Measurements from ENCODE around the gene ARID4B. TPM values are rescaled to one million over a fixed set of nuclear protein-coding genes. Genes with fewer than 3 reads are reported as not detected.

Gene ARID4B
- total RNA-seq, 1 experiment from 2014 or later: 34.2 TPM

GRCh38 chr1:235199441-235199840, 128.5 kb downstream of the ARID4B start:
- BruUV-seq (replicated peaks): no TSS peak
- H3K27me3 Mint-ChIP-seq (ENCODE audit: insufficient read depth, unreplicated experiment): no peaks in the 10 kb centered on the region

GRCh38 chr1:235190431-235190830, 137.5 kb downstream of the ARID4B start:
- no peak overlapping the region for H3K27ac Mint-ChIP-seq (ENCODE audit: unreplicated experiment)
- ChIA-PET POLR2A (interaction anchor here (0.6 kb wide), 1 partner anchor 31 kb away, joined by 3 read pairs; no protein-coding TSS in a partner anchor), CTCF (no interaction called here)
- Histone ChIP-seq H3K4me3 (ENCODE audit: low read depth, low read length) (no peak overlapping the region), H3K36me3 (ENCODE audit: control insufficient read depth, insufficient read depth, low read length) (peaks cover 3% of the 10 kb centered on the region; the same call in 1 of the 2 replicates), H3K9me3 (no peaks in the 10 kb centered on the region), H3K27me3 (replicated peaks; ENCODE audit: control insufficient read depth, insufficient read depth, low read length) (no peaks in the 10 kb centered on the region), H3K4me1 (no peaks in the 10 kb centered on the region)
- H3K36me3 Mint-ChIP-seq (ENCODE audit: insufficient read depth, unreplicated experiment): peaks cover 72% of the 10 kb centered on the region
- no TSS peak for BruUV-seq (replicated peaks)
- no peak overlapping the region for H3K4me3 Mint-ChIP-seq (ENCODE audit: unreplicated experiment)
- intact Hi-C loops (cut with micrococcal nuclease; ENCODE audit: unreplicated experiment): no loop called here
- TF ChIP-seq CTCF (IDR thresholded peaks at IDR 0.05; ENCODE audit: insufficient read depth in 1 of 2, low read depth in 1 of 2, low read length in 1 of 2, severe bottlenecking in 1 of 2, unreplicated experiment in 1 of 2): no peak
- DNase-seq: no peak
- H3K4me1 Mint-ChIP-seq (ENCODE audit: low read depth, unreplicated experiment): no peaks in the 10 kb centered on the region
- H3K27me3 Mint-ChIP-seq (ENCODE audit: insufficient read depth, unreplicated experiment): no peaks in the 10 kb centered on the region
- no peaks in the 10 kb centered on the region for H3K9me3 Mint-ChIP-seq (ENCODE audit: unreplicated experiment)

More at GRCh38 chr1:235199441-235199840, 128.5 kb downstream of the ARID4B start:
- no peaks in the 10 kb centered on the region for H3K9me3 Mint-ChIP-seq (ENCODE audit: unreplicated experiment)
- ChIA-PET POLR2A (interaction anchor here (0.6 kb wide), 1 partner anchor 46 kb away, joined by 3 read pairs; no protein-coding TSS in a partner anchor), CTCF (no interaction called here)
- no peaks in the 10 kb centered on the region for H3K4me1 Mint-ChIP-seq (ENCODE audit: low read depth, unreplicated experiment)
- Histone ChIP-seq H3K36me3 (ENCODE audit: control insufficient read depth, insufficient read depth, low read length) (no peaks in the 10 kb centered on the region), H3K9me3 (no peaks in the 10 kb centered on the region), H3K4me1 (no peaks in the 10 kb centered on the region), H3K4me3 (ENCODE audit: low read depth, low read length) (no peak overlapping the region), H3K27me3 (replicated peaks; ENCODE audit: control insufficient read depth, insufficient read depth, low read length) (no peaks in the 10 kb centered on the region)
- peaks cover 33% of the 10 kb centered on the region for H3K36me3 Mint-ChIP-seq (ENCODE audit: insufficient read depth, unreplicated experiment)
- no peak for DNase-seq
- intact Hi-C loops (cut with micrococcal nuclease; ENCODE audit: unreplicated experiment): no loop called here
- H3K4me3 Mint-ChIP-seq (ENCODE audit: unreplicated experiment): no peak overlapping the region
- TF ChIP-seq CTCF (IDR thresholded peaks at IDR 0.05; ENCODE audit: insufficient read depth in 1 of 2, low read depth in 1 of 2, low read length in 1 of 2, severe bottlenecking in 1 of 2, unreplicated experiment in 1 of 2): no peak
- no peak overlapping the region for H3K27ac Mint-ChIP-seq (ENCODE audit: unreplicated experiment)

- Histone ChIP-seq H3K27me3 (replicated peaks; ENCODE audit: control insufficient read depth, insufficient read depth, low read length) (no peaks in the 10 kb centered on the region), H3K36me3 (ENCODE audit: control insufficient read depth, insufficient read depth, low read length) (peaks cover 1% of the 10 kb centered on the region; the same call in 1 of the 2 replicates), H3K4me3 (ENCODE audit: low read depth, low read length) (no peak overlapping the region), H3K4me1 (no peaks in the 10 kb centered on the region), H3K9me3 (no peaks in the 10 kb centered on the region)
- intact Hi-C loops (cut with micrococcal nuclease; ENCODE audit: unreplicated experiment): no loop called here
- H3K4me3 Mint-ChIP-seq (ENCODE audit: unreplicated experiment): no peak overlapping the region
- DNase-seq: no peak
- H3K27ac Mint-ChIP-seq (ENCODE audit: unreplicated experiment): no peak overlapping the region
- TF ChIP-seq CTCF (IDR thresholded peaks at IDR 0.05; ENCODE audit: insufficient read depth in 1 of 2, low read depth in 1 of 2, low read length in 1 of 2, severe bottlenecking in 1 of 2, unreplicated experiment in 1 of 2): no peak
- H3K36me3 Mint-ChIP-seq (ENCODE audit: insufficient read depth, unreplicated experiment): peaks cover 54% of the 10 kb centered on the region
- no peaks in the 10 kb centered on the region for H3K27me3 Mint-ChIP-seq (ENCODE audit: insufficient read depth, unreplicated experiment)
- no TSS peak for BruUV-seq (replicated peaks)
- no peaks in the 10 kb centered on the region for H3K9me3 Mint-ChIP-seq (ENCODE audit: unreplicated experiment)
- CTCF ChIA-PET: no interaction called here
- POLR2A ChIA-PET: no interaction called here
- no peaks in the 10 kb centered on the region for H3K4me1 Mint-ChIP-seq (ENCODE audit: low read depth, unreplicated experiment)
Measured at GRCh38 chr1:235187316-235187715, 140.7 kb downstream of the ARID4B start.
